Upper lobe of left lung (tissue), 4 donors: ENCODE data around the gene TMEM132A.

Experiments
- CTCF ChIP-seq, 6 experiments: fragments of 450-650 bp in 4 of 6; fragments of 200-600 bp in 2 of 6; sonication (generic) in 2 of 6; IDR thresholded peaks; one replicate each; pipeline ENCODE4 v1.5.1; 2016 to 2019; ENCODE audit warnings: antibody characterized with exemption in 6 of 6
- POLR2A ChIP-seq, 4 donors: fragments of 450-650 bp; IDR thresholded peaks; one replicate each; pipeline ENCODE4 v1.5.1; 2016 to 2017; ENCODE audit warnings: antibody characterized with exemption in 4 of 4, mild to moderate bottlenecking in 2 of 4
- POLR2AphosphoS5 ChIP-seq, 2 donors: sonication (generic); formaldehyde crosslinking; IDR thresholded peaks; one replicate each; pipeline ENCODE4 v1.5.1; 2017; ENCODE audit warnings: antibody characterized with exemption in 2 of 2

DNA sequence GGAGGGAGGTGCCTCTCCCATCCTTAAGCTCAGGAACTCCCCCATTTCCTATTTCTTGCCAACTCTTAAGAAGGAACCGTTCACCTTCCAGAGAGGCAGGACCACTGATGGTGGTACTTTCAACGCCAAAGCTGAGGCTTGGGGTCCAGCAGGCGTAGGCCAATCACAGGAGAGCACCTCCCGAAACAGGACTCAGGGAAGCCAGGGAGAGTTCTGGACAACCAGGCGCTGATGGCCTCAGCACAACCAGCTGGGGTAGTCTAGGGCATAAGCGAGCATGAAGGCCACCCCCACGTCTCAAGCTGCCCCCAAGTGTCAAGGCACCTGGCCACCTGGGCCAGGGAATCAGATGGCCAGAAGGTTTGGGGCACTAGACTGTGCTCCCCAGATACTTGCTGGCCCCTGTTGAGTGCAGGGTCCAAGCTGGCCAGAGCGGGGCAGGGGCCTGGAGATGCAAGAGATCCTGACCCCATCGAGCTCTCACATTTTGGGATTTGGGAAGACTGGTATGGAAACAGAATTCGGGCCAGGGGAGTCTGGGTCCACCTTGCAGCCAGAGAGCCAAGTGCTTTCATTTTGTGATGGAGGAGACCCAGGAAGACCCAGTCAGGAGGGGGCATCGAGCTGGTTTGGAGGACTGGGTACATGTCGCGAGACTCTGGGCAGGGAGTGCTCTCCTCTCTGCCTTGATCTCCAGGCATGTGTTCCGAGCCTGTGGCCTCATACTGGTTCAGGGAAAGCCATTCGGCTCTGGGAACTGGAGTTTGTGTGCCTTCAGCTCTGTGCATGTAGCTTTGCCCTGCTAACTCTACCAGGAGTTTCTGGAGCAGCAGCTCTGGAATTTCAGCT, 48.1 kb downstream of the TMEM132A start:
- TF ChIP-seq CTCF (IDR thresholded peaks at IDR 0.05) (no peak), POLR2AphosphoS5 (IDR thresholded peaks at IDR 0.05) (no peak), POLR2A (IDR thresholded peaks at IDR 0.05) (no peak)
